ENCODE measurements around the gene SMIM43. TPM values are rescaled to one million over a fixed set of nuclear protein-coding genes. Genes with fewer than 3 reads are reported as not detected.

SMIM43 gene
- total RNA-seq, 2 experiments from 2014 or later = not detected

DNA sequence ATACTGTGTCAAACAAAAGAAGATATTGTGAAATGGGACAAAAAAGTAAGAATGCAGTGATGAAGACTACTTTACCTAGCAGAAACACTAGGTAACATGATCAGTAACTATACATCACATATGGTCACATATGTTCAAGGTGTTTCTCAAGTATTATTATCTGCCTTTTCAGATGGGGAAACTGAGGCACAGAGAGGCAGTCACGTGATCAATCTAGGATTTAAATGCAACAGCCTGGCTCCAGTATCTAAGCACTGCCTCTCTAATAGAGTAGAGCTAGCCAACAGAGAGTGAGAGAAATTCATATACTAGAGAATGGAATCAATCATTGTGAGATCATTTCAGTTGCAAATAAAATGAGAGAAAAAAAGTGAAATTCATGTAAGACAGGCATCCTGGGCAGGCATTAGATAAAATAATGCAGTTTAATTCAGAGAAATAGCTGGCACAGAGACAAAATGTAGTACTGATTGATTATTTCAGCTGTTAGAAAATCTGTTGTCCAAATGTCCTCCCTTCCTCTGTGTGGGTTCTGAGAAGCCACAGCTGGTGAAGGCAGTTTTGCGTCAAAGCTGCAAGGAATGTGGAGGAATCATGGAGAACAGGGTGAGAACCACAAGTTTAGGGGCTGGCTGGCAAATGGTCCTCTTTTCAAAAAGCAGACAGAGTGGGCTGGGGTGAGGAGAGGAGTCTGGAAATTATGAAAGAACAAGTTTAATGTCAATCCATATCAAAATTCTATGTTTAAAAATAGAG lies 26.0 kb downstream of the SMIM43 start:
- Mint-ChIP-seq H3K9me3 (no peaks in the 10 kb centered on the region), H3K4me3 (no peak overlapping the region), H3K4me1 (ENCODE audit: low read depth) (no peaks in the 10 kb centered on the region), H3K27me3 (peaks cover 5% of the 10 kb centered on the region), H3K36me3 (ENCODE audit: low read depth) (no peaks in the 10 kb centered on the region), H3K27ac (no peak overlapping the region)
- no peak for DNase-seq
- TF ChIP-seq, protein P1, sequence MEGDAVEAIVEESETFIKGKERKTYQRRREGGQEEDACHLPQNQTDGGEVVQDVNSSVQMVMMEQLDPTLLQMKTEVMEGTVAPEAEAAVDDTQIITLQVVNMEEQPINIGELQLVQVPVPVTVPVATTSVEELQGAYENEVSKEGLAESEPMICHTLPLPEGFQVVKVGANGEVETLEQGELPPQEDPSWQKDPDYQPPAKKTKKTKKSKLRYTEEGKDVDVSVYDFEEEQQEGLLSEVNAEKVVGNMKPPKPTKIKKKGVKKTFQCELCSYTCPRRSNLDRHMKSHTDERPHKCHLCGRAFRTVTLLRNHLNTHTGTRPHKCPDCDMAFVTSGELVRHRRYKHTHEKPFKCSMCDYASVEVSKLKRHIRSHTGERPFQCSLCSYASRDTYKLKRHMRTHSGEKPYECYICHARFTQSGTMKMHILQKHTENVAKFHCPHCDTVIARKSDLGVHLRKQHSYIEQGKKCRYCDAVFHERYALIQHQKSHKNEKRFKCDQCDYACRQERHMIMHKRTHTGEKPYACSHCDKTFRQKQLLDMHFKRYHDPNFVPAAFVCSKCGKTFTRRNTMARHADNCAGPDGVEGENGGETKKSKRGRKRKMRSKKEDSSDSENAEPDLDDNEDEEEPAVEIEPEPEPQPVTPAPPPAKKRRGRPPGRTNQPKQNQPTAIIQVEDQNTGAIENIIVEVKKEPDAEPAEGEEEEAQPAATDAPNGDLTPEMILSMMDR (IDR thresholded peaks at IDR 0.05) = no peak
- ATAC-seq = no peak
- CTCF ChIA-PET = interaction anchor here (1.3 kb wide), 1 partner anchor 368 kb away, joined by 4 read pairs; no protein-coding TSS in a partner anchor
- intact Hi-C loops (cut with micrococcal nuclease) = loop anchor here (10.0 kb wide), 1 partner anchor 364 kb away; no protein-coding TSS in a partner anchor
- POLR2A ChIA-PET = no interaction called here

DNA sequence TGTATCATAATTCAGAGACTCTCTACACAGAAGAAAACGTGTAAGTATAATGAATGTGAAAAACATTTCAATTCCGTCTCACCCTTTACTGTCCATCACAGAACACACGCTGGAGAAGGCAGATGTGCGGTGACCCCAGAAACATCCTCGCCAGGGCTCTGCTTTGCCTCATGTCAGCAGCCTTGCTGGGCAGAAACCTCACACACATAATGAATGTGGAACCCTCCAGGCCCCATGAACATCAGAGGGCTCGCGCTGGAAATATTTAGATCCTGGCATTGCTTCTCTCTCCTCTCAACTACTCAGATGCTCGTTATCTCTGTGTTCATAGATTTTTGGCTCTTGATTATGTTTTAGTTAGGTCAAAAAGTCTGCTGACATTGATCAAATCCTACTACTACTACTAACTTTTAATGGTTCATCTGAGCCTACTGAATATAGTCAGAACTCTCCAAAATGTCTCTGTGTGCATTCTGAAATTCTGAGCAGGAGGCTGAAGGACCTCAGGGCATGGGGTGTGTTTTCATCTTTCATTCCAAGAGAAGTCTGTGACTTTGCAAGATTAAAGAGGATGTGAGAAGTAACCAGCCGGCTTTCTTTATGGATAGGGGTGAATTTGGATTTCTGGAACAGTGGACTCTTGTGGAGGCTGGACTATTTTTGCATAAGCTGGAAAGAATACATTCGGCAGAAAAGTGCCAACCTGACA lies 27.0 kb downstream of the SMIM43 start:
- Mint-ChIP-seq H3K27ac (no peak overlapping the region), H3K4me1 (ENCODE audit: low read depth) (no peaks in the 10 kb centered on the region), H3K4me3 (no peak overlapping the region), H3K9me3 (no peaks in the 10 kb centered on the region), H3K36me3 (ENCODE audit: low read depth) (no peaks in the 10 kb centered on the region), H3K27me3 (peaks cover 5% of the 10 kb centered on the region)
- TF ChIP-seq, protein P1 (IDR thresholded peaks at IDR 0.05) = no peak
- ATAC-seq (no peak), DNase-seq (no peak)
- POLR2A ChIA-PET = no interaction called here
- intact Hi-C loops (cut with micrococcal nuclease) = loop anchor here (10.0 kb wide), 1 partner anchor 363 kb away; no protein-coding TSS in a partner anchor
- CTCF ChIA-PET = interaction anchor here (1.2 to 1.3 kb wide), 2 partner anchors 254 to 275 kb away, joined by 3 read pairs; no protein-coding TSS in a partner anchor

DNA sequence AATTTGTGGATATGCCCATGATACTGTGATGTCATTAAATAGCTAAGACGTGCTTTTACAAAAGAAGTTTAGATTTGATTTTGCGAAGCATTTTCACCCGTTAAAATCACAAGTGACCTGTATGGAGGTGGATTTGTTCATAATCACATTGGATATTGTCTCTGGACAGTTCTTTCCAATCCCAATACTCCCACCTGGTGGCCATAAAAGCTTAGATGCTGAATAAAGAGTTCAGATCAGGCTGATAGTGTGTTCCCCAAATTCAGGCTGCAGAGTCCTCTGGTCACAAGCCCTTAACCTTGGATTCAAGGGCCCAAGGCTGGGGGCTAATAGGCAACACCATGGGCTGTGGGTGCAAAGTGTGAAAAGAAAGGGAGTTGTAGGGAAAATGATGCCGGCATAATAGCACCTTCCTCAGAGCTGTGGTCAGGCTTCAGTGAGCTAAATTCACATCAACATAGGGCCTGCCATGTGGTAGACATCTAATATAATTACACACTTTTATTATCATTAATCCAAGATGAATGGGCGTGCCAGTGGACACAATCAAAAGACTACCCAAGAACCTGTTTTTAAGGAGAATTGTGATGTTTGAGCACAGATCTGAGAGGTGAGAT lies 28.1 kb downstream of the SMIM43 start:
- Mint-ChIP-seq H3K4me1 (ENCODE audit: low read depth) (no peaks in the 10 kb centered on the region), H3K9me3 (no peaks in the 10 kb centered on the region), H3K27ac (no peak overlapping the region), H3K4me3 (no peak overlapping the region), H3K27me3 (peaks cover 3% of the 10 kb centered on the region), H3K36me3 (ENCODE audit: low read depth) (no peaks in the 10 kb centered on the region)
- DNase-seq = peak; percentile 39
- intact Hi-C loops (cut with micrococcal nuclease) = loop anchor here (10.0 kb wide), 1 partner anchor 362 kb away; no protein-coding TSS in a partner anchor
- ChIA-PET CTCF (interaction anchor here (0.5 to 1.6 kb wide), 8 partner anchors 14 to 274 kb away, joined by 3 to 4 read pairs (median 3); no protein-coding TSS in a partner anchor), POLR2A (no interaction called here)
- ATAC-seq = no peak
- TF ChIP-seq, protein P1 (IDR thresholded peaks at IDR 0.05) = peak; percentile 51

DNA sequence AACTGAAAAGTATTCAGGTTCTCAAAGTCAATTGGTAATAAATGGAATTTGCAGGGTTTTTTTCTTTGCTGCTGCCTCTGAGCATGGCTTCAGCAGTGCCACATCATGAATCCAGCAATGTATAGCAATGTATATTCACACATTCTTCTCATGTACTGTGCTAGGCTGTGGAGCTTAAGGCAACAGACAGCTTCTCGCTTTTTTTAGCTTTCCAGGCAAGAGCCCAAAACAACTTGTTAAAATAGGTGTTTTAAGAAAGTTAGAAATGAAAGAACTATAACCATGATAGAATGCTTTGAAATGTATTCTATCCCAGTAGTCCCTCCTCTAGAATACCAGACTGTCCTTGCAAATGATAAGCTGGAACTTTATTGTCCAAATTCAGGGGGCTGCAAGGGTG lies 30.4 kb downstream of the SMIM43 start:
- intact Hi-C loops (cut with micrococcal nuclease) = loop anchor here (10.0 kb wide), 1 partner anchor 360 kb away; no protein-coding TSS in a partner anchor
- TF ChIP-seq, protein P1 (IDR thresholded peaks at IDR 0.05) = no peak
- no peak overlapping the region for H3K27ac Mint-ChIP-seq

More for the DNA sequence above, 30.4 kb downstream of the SMIM43 start:
- Mint-ChIP-seq H3K4me1 (ENCODE audit: low read depth) (no peaks in the 10 kb centered on the region), H3K36me3 (ENCODE audit: low read depth) (no peaks in the 10 kb centered on the region), H3K4me3 (no peak overlapping the region), H3K27me3 (peaks cover 3% of the 10 kb centered on the region), H3K9me3 (no peaks in the 10 kb centered on the region)
- ChIA-PET POLR2A (no interaction called here), CTCF (interaction anchor here (1.4 kb wide), 1 partner anchor 364 kb away, joined by 7 read pairs; no protein-coding TSS in a partner anchor)
- DNase-seq (no peak), ATAC-seq (no peak)

Data from activated CD8-positive, alpha-beta T cell treated with anti-CD3 and anti-CD28 coated beads for 36 hours (primary cell).